CD4-positive, alpha-beta memory T cell (primary cell): ENCODE measurements around the gene FAM240A. TPM values are rescaled to one million over a fixed set of nuclear protein-coding genes. Genes with fewer than 3 reads are reported as not detected.

Experiments used
- CTCF ChIA-PET: fragments of 350-600 bp; sonication (Branson Sonifier 250); formaldehyde crosslinking; loops from one replicate; lab custom pipeline; 2021; ENCODE audit warnings: inconsistent platforms; ENCODE audit not compliant: partially characterized antibody; lab: Charles Lee
- POLR2A ChIA-PET: fragments of 350-600 bp; sonication (Branson Sonifier 250); formaldehyde crosslinking; loops from one replicate; lab custom pipeline; 2021; ENCODE audit not compliant: partially characterized antibody; lab: Charles Lee
- DNase-seq, 5 donors: peaks; one replicate each; pipeline versions ENCODE4 v3.0.0 to v3.0.0-alpha.2; 2020 to 2022; ENCODE audit warnings: mixed read lengths in 1 of 5
- H3K27ac ChIP-seq: one replicate; pipeline ENCODE4 v1.7.0; 2013; ENCODE audit warnings: low read depth, low read length
- H3K27me3 ChIP-seq: 2 replicates; pipeline ENCODE4 v1.7.0; 2013; ENCODE audit warnings: mild to moderate bottlenecking, low read length, moderate library complexity; ENCODE audit not compliant: insufficient read depth
- H3K36me3 ChIP-seq: 2 replicates; pipeline ENCODE4 v1.7.0; 2013; ENCODE audit warnings: mild to moderate bottlenecking, low read length, moderate library complexity; ENCODE audit not compliant: insufficient read depth
- H3K4me1 ChIP-seq: 2 replicates; pipeline ENCODE4 v1.7.0; 2013; ENCODE audit warnings: mild to moderate bottlenecking, low read length, moderate library complexity; ENCODE audit not compliant: insufficient read depth
- H3K4me3 ChIP-seq, 2 donors: one replicate each; pipeline ENCODE4 v1.7.0; 2013; ENCODE audit warnings: low read length in 2 of 2, mild to moderate bottlenecking in 1 of 2
- H3K9me3 ChIP-seq, 2 donors: one replicate each; pipeline ENCODE4 v1.7.0; 2013; ENCODE audit warnings: low read length in 2 of 2, control low read depth in 1 of 2; ENCODE audit not compliant: control insufficient read depth in 1 of 2
- H3K27ac Mint-ChIP-seq, 7 donors: one replicate each; pipeline ENCODE4 v1.8.0; 2020 to 2021; ENCODE audit warnings: mixed read lengths in 7 of 7, mild to moderate bottlenecking in 6 of 7, inconsistent platforms in 3 of 7, moderate library complexity in 3 of 7
- H3K27me3 Mint-ChIP-seq, 2 donors: one replicate each; pipeline ENCODE4 v1.8.0; 2020 to 2021; ENCODE audit warnings: mixed read lengths in 2 of 2
- H3K36me3 Mint-ChIP-seq, 2 donors: one replicate each; pipeline ENCODE4 v1.8.0; 2020 to 2021; ENCODE audit warnings: mixed read lengths in 2 of 2, inconsistent platforms in 1 of 2, mild to moderate bottlenecking in 1 of 2
- H3K4me1 Mint-ChIP-seq, 4 donors: one replicate each; pipeline ENCODE4 v1.8.0; 2020 to 2021; ENCODE audit warnings: mixed read lengths in 4 of 4, mild to moderate bottlenecking in 1 of 4
- H3K4me3 Mint-ChIP-seq, 8 donors: one replicate each; pipeline ENCODE4 v1.8.0; 2020 to 2021; ENCODE audit warnings: mixed read lengths in 8 of 8, mild to moderate bottlenecking in 7 of 8, moderate library complexity in 6 of 8, inconsistent platforms in 3 of 8
- H3K9me3 Mint-ChIP-seq, 8 donors: one replicate each; pipeline ENCODE4 v1.8.0; 2020 to 2021; ENCODE audit warnings: mixed read lengths in 8 of 8, mild to moderate bottlenecking in 5 of 8, inconsistent platforms in 3 of 8, moderate library complexity in 1 of 8
- intact Hi-C: fragments of 100-400 bp; cut with micrococcal nuclease; formaldehyde crosslinking; loops from one replicate; pipeline ENCODE4 v1.15.1; 2023
- polyA plus RNA-seq, 2 donors: library from polyadenylated mRNA; unstranded; fragments of 300-500 nt; fragmentation: Illumina TruSeq; gene quantifications; one replicate each; pipeline ENCODE4 v1.2.3, GENCODE V29; 2021
- total RNA-seq, 2 experiments: library from RNA; stranded (reverse); gene quantifications; one replicate each; pipeline ENCODE4 v1.2.3, GENCODE V29; 2021

FAM240A gene
- total and polyA plus RNA-seq, 4 experiments from 2014 or later: not detected

GRCh38 chr3:46666453-46666845 is 54.1 kb downstream of the FAM240A start:
- no peak overlapping the region for H3K4me3 ChIP-seq
- Mint-ChIP-seq H3K36me3 (peaks cover 0 to 2% of the 10 kb centered on the region in 2 donors), H3K9me3 (no peaks in the 10 kb centered on the region), H3K4me3 (no peak overlapping the region), H3K4me1 (peaks cover 0 to 10% (median under 1%) of the 10 kb centered on the region in 4 donors), H3K27ac (peak overlapping the region in 1 of 7 donors; percentile 76), H3K27me3 (no peaks in the 10 kb centered on the region)
- no peak for DNase-seq
- H3K27ac ChIP-seq: no peak overlapping the region
- H3K27me3 ChIP-seq: no peaks in the 10 kb centered on the region
- no peaks in the 10 kb centered on the region for H3K4me1 ChIP-seq
- intact Hi-C loops: no loop called here
- POLR2A ChIA-PET: no interaction called here
- H3K9me3 ChIP-seq: no peaks in the 10 kb centered on the region
- CTCF ChIA-PET: no interaction called here
- no peaks in the 10 kb centered on the region for H3K36me3 ChIP-seq

- H3K27me3 Mint-ChIP-seq: no peaks in the 10 kb centered on the region
- peaks cover 0 to 10% (median under 1%) of the 10 kb centered on the region in 4 donors for H3K4me1 Mint-ChIP-seq
- H3K4me3 ChIP-seq: no peak overlapping the region
- intact Hi-C loops: no loop called here
- H3K27ac ChIP-seq: no peak overlapping the region
- no peaks in the 10 kb centered on the region for H3K27me3 ChIP-seq
- no peak overlapping the region for H3K27ac Mint-ChIP-seq
- no peak for DNase-seq
- no peaks in the 10 kb centered on the region for H3K36me3 ChIP-seq
- peaks cover 0 to 2% of the 10 kb centered on the region in 2 donors for H3K36me3 Mint-ChIP-seq
- POLR2A ChIA-PET: no interaction called here
- H3K9me3 ChIP-seq: no peaks in the 10 kb centered on the region
- H3K9me3 Mint-ChIP-seq: no peaks in the 10 kb centered on the region
- CTCF ChIA-PET: no interaction called here
- H3K4me1 ChIP-seq: no peaks in the 10 kb centered on the region
- no peak overlapping the region for H3K4me3 Mint-ChIP-seq
Observed at GRCh38 chr3:46667061-46667621, 54.8 kb downstream of the FAM240A start.

- ChIA-PET CTCF (no interaction called here), POLR2A (no interaction called here)
- no peaks in the 10 kb centered on the region for H3K27me3 Mint-ChIP-seq
- no peaks in the 10 kb centered on the region for H3K27me3 ChIP-seq
- H3K9me3 Mint-ChIP-seq: no peaks in the 10 kb centered on the region
- no peak overlapping the region for H3K4me3 Mint-ChIP-seq
- H3K36me3 Mint-ChIP-seq: peaks cover 0 to 2% of the 10 kb centered on the region in 2 donors
- no peaks in the 10 kb centered on the region for H3K4me1 ChIP-seq
- intact Hi-C loops: no loop called here
- peak overlapping the region in 3 of 7 donors; percentile 17 to 57 (median 32) for H3K27ac Mint-ChIP-seq
- H3K36me3 ChIP-seq: no peaks in the 10 kb centered on the region
- no peak overlapping the region for H3K27ac ChIP-seq
- DNase-seq: no peak
- H3K4me1 Mint-ChIP-seq: peaks cover 0 to 10% (median under 1%) of the 10 kb centered on the region in 4 donors
- H3K9me3 ChIP-seq: no peaks in the 10 kb centered on the region
- no peak overlapping the region for H3K4me3 ChIP-seq
Observed at GRCh38 chr3:46667657-46668056, 55.3 kb downstream of the FAM240A start.

- no peaks in the 10 kb centered on the region for H3K9me3 ChIP-seq
- Mint-ChIP-seq H3K27me3 (no peaks in the 10 kb centered on the region), H3K4me3 (no peak overlapping the region), H3K27ac (peak overlapping the region in 3 of 7 donors; percentile 32 to 57 (median 38)), H3K4me1 (peaks cover 0 to 9% (median under 1%) of the 10 kb centered on the region in 4 donors), H3K36me3 (peaks cover 0 to 2% of the 10 kb centered on the region in 2 donors), H3K9me3 (no peaks in the 10 kb centered on the region)
- H3K27me3 ChIP-seq: no peaks in the 10 kb centered on the region
- no peaks in the 10 kb centered on the region for H3K4me1 ChIP-seq
- no peaks in the 10 kb centered on the region for H3K36me3 ChIP-seq
- POLR2A ChIA-PET: no interaction called here
- no peak overlapping the region for H3K27ac ChIP-seq
- CTCF ChIA-PET: no interaction called here
- DNase-seq: no peak
- intact Hi-C loops: no loop called here
- H3K4me3 ChIP-seq: no peak overlapping the region
Observed at GRCh38 chr3:46668116-46668515, 55.8 kb downstream of the FAM240A start.

- Mint-ChIP-seq H3K27me3 (no peaks in the 10 kb centered on the region), H3K9me3 (no peaks in the 10 kb centered on the region), H3K4me1 (peaks cover 0 to 4% (median under 1%) of the 10 kb centered on the region in 4 donors), H3K36me3 (peaks cover 5 to 6% of the 10 kb centered on the region in 2 donors), H3K27ac (no peak overlapping the region), H3K4me3 (no peak overlapping the region)
- Histone ChIP-seq H3K9me3 (no peaks in the 10 kb centered on the region), H3K36me3 (no peaks in the 10 kb centered on the region), H3K4me1 (no peaks in the 10 kb centered on the region), H3K27ac (no peak overlapping the region), H3K4me3 (no peak overlapping the region), H3K27me3 (no peaks in the 10 kb centered on the region)
- DNase-seq: no peak
- ChIA-PET CTCF (interaction anchor here (1.0 kb wide), 1 partner anchor 226 kb away, joined by 3 read pairs; no protein-coding TSS in a partner anchor), POLR2A (no interaction called here)
- intact Hi-C loops: no loop called here
Observed at GRCh38 chr3:46668591-46668990, 56.3 kb downstream of the FAM240A start.

GRCh38 chr3:46669191-46669999 is 57.1 kb downstream of the FAM240A start:
- Histone ChIP-seq H3K9me3 (no peaks in the 10 kb centered on the region), H3K27ac (no peak overlapping the region), H3K4me1 (no peaks in the 10 kb centered on the region), H3K27me3 (no peaks in the 10 kb centered on the region), H3K4me3 (no peak overlapping the region), H3K36me3 (no peaks in the 10 kb centered on the region)
- intact Hi-C loops: no loop called here
- no peaks in the 10 kb centered on the region for H3K27me3 Mint-ChIP-seq
- ChIA-PET CTCF (interaction anchor here (1.0 kb wide), 1 partner anchor 225 kb away, joined by 3 read pairs; no protein-coding TSS in a partner anchor), POLR2A (no interaction called here)
- H3K9me3 Mint-ChIP-seq: no peaks in the 10 kb centered on the region
- H3K4me3 Mint-ChIP-seq: no peak overlapping the region
- H3K27ac Mint-ChIP-seq: peak overlapping the region in 1 of 7 donors; percentile 24
- peaks cover 10 to 11% of the 10 kb centered on the region in 2 donors for H3K36me3 Mint-ChIP-seq
- no peak for DNase-seq
- peaks cover 0 to 3% (median under 1%) of the 10 kb centered on the region in 4 donors for H3K4me1 Mint-ChIP-seq

GRCh38 chr3:46670000-46670890 is 57.9 kb downstream of the FAM240A start:
- Histone ChIP-seq H3K4me3 (no peak overlapping the region), H3K27me3 (no peaks in the 10 kb centered on the region), H3K27ac (no peak overlapping the region), H3K36me3 (no peaks in the 10 kb centered on the region), H3K4me1 (no peaks in the 10 kb centered on the region), H3K9me3 (no peaks in the 10 kb centered on the region)
- CTCF ChIA-PET: no interaction called here
- Mint-ChIP-seq H3K27me3 (no peaks in the 10 kb centered on the region), H3K27ac (peak overlapping the region in 1 of 7 donors; percentile 57), H3K4me3 (no peak overlapping the region), H3K4me1 (peaks cover 0 to 3% (median under 1%) of the 10 kb centered on the region in 4 donors), H3K36me3 (peaks cover 11% of the 10 kb centered on the region in 2 donors), H3K9me3 (no peaks in the 10 kb centered on the region)
- POLR2A ChIA-PET: no interaction called here
- DNase-seq: no peak
- intact Hi-C loops: no loop called here
